Measurements from ENCODE around the gene OR1L6.

The OR1L6 gene

GRCh38 chr9:122718038-122718437 lies 24.1 kb upstream of the OR1L6 start (continued):
- TF ChIP-seq ZNF777 (tag by site-specific recombination; IDR thresholded peaks at IDR 0.05; ENCODE audit: borderline replicate concordance) (no peak), ZBTB21 (tag by site-specific recombination; IDR thresholded peaks at IDR 0.05) (no peak)

- TF ChIP-seq ZNF335 (tag by site-specific recombination; conservative IDR thresholded peaks at IDR 0.05) (no peak), ZNF623 (tag by site-specific recombination; IDR thresholded peaks at IDR 0.05) (no peak), ZBTB20 (tag by site-specific recombination; IDR thresholded peaks at IDR 0.05) (no peak)
- Histone ChIP-seq H3K4me3 (ENCODE audit: low read depth, low read length) (no peak overlapping the region), H3K36me3 (ENCODE audit: control insufficient read depth in 2 of 2, insufficient read depth in 1 of 2, low read length in 2 of 2) (no peaks in the 10 kb centered on the region), H3K9me3 (ENCODE audit: control insufficient read depth, insufficient read depth, low read depth, low read length) (no peaks in the 10 kb centered on the region), H3K4me1 (ENCODE audit: control insufficient read depth, insufficient read depth, low read length) (no peaks in the 10 kb centered on the region), H3K27ac (ENCODE audit: extremely low read depth, low read depth, low read length) (no peak overlapping the region)
- ChIA-PET POLR2A (no interaction called here), CTCF (interaction anchor here (0.7 kb wide), 1 partner anchor 1993 kb away, joined by 3 read pairs; no protein-coding TSS in a partner anchor)
Observed at GRCh38 chr9:122719218-122719617, 22.9 kb upstream of the OR1L6 start.

GRCh38 chr9:122723690-122724089 lies 18.4 kb upstream of the OR1L6 start, which contains the start of gene OR1L4:
TSS of gene OR1L4 (plus strand) at chr9:122723990. CDS start at chr9:122723990, 0 bp downstream.
- H3K4me3 ChIP-seq (ENCODE audit: low read depth, low read length): no peak within 1 kb of the TSS
- CTCF ChIA-PET: no interaction called here
- no peaks in the 10 kb centered on the region for H3K4me1 ChIP-seq (ENCODE audit: control insufficient read depth, insufficient read depth, low read length)
- H3K36me3 ChIP-seq (ENCODE audit: control insufficient read depth in 2 of 2, insufficient read depth in 1 of 2, low read length in 2 of 2): no peaks in the 10 kb centered on the region
- TF ChIP-seq SETDB1 (IDR thresholded peaks at IDR 0.05; ENCODE audit: insufficient read length, low read length): no peak
- TF ChIP-seq GLI2 (tag by site-specific recombination; IDR thresholded peaks at IDR 0.05; ENCODE audit: borderline replicate concordance, low read depth): no peak
- TF ChIP-seq ZNF624 (tag by site-specific recombination; IDR thresholded peaks at IDR 0.05): no peak
- no peak for TF ChIP-seq GLI4 (tag by site-specific recombination; IDR thresholded peaks at IDR 0.05)
- no peak for TF ChIP-seq ZNF558 (tag by site-specific recombination; IDR thresholded peaks at IDR 0.05)
- TF ChIP-seq, protein P1, sequence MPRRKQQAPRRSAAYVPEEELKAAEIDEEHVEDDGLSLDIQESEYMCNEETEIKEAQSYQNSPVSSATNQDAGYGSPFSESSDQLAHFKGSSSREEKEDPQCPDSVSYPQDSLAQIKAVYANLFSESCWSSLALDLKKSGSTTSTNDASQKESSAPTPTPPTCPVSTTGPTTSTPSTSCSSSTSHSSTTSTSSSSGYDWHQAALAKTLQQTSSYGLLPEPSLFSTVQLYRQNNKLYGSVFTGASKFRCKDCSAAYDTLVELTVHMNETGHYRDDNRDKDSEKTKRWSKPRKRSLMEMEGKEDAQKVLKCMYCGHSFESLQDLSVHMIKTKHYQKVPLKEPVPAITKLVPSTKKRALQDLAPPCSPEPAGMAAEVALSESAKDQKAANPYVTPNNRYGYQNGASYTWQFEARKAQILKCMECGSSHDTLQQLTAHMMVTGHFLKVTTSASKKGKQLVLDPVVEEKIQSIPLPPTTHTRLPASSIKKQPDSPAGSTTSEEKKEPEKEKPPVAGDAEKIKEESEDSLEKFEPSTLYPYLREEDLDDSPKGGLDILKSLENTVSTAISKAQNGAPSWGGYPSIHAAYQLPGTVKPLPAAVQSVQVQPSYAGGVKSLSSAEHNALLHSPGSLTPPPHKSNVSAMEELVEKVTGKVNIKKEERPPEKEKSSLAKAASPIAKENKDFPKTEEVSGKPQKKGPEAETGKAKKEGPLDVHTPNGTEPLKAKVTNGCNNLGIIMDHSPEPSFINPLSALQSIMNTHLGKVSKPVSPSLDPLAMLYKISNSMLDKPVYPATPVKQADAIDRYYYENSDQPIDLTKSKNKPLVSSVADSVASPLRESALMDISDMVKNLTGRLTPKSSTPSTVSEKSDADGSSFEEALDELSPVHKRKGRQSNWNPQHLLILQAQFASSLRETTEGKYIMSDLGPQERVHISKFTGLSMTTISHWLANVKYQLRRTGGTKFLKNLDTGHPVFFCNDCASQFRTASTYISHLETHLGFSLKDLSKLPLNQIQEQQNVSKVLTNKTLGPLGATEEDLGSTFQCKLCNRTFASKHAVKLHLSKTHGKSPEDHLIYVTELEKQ (tag by site-specific recombination; IDR thresholded peaks at IDR 0.05; ENCODE audit: borderline replicate concordance): no peak
- no peak for TF ChIP-seq ZNF596 (tag by site-specific recombination; IDR thresholded peaks at IDR 0.05)
- no peak for TF ChIP-seq ZNF791 (tag by site-specific recombination; IDR thresholded peaks at IDR 0.05)
- TF ChIP-seq ZNF16 (tag by site-specific recombination; IDR thresholded peaks at IDR 0.05; ENCODE audit: low read depth): no peak
- TF ChIP-seq KLF1 (tag by site-specific recombination; IDR thresholded peaks at IDR 0.05): no peak
- TF ChIP-seq EGR2 (tag by site-specific recombination; IDR thresholded peaks at IDR 0.05; ENCODE audit: low read depth): no peak
- TF ChIP-seq ZFP69B (tag by site-specific recombination; IDR thresholded peaks at IDR 0.05): no peak
- TF ChIP-seq ZNF530 (tag by site-specific recombination; IDR thresholded peaks at IDR 0.05; ENCODE audit: low read depth): no peak
- no peak for TF ChIP-seq ZNF777 (tag by site-specific recombination; IDR thresholded peaks at IDR 0.05; ENCODE audit: borderline replicate concordance)
- TF ChIP-seq ZNF335 (tag by site-specific recombination; conservative IDR thresholded peaks at IDR 0.05): no peak
- no peak for TF ChIP-seq YY1 (tag by site-specific recombination; IDR thresholded peaks at IDR 0.05)
- TF ChIP-seq ZNF311 (tag by site-specific recombination; IDR thresholded peaks at IDR 0.05; ENCODE audit: borderline replicate concordance): no peak
- TF ChIP-seq AEBP2 (tag by site-specific recombination; IDR thresholded peaks at IDR 0.05; ENCODE audit: borderline replicate concordance): no peak
- H3K27ac ChIP-seq (ENCODE audit: extremely low read depth, low read depth, low read length): no peak within 1 kb of the TSS
- H3K9me3 ChIP-seq (ENCODE audit: control insufficient read depth, insufficient read depth, low read depth, low read length): no peaks in the 10 kb centered on the region
- POLR2A ChIA-PET: no interaction called here
